NCI-H1105 (cell line): ENCODE results near the gene RORB.

Experiments used
- DNase-seq: peaks from one replicate; lab custom pipeline; 2025; lab: John Stamatoyannopoulos, UW

Gene RORB

DNA sequence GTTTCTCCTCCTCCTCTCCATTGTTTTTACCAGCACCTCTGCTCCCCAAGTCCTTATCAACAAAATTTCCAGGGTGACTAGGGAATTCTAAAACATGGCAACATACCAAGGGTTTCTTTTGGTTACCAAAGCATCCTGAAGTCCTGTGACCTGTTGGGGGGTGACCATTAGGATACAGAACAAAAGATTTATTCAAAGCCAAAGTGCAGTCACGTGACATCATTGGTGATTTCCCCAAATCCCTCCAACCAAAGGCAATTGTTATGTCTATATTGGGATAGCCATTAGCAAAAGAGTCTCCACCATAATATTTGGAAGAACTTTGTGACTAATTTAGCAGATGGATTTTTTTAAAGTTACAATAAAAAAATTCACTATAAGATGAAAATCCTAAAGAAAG lies 222.2 kb downstream of the RORB start:
- no peak for DNase-seq

DNA sequence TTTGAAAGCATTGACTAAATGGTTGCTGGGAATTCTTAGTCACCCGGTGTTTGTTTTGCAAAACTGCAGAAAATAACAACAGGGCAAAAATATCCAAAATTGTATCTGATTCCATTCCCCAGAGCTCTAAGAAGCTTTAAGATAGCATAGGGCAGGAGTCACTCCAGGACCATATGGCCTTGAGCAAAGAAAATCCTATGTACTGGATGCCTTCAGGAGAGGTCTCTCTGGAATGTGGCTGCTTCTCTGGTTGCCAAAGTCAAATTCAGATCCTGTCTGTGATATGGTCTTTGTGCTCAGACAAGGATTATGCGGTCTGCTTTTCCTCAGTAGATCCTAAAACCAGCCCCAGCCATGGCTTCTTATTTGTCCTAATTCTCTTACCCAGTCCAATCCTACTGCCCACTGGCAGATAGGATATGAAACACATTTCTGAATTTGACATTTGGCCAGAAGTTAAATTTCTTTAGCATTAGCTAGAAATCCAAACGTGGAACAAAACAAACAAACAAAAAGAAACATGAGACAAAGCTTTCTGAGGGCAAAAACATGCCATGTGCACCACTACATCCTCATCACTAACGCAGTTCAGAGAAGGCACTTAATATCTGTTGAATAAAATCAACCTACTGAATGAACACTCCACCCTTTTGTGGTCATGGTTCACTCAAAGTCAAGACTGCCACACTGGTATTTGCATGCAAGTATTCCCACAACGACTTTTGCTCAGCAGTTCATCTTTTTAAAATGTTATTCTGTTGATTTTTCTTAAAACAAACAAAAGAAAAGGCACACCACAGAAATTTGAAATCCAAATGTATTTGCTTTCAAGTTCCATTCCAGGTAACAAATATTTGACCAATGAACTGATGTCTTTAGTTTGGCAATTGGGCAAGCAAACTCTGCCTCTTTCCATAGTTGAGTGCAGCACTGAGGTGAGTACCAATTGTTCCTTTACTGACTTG lies 224.8 kb downstream of the RORB start:
- DNase-seq = no peak

GRCh38 chr9:74724317-74724716 lies 227.2 kb downstream of the RORB start:
- no peak for DNase-seq

GRCh38 chr9:74726581-74726980 lies 229.4 kb downstream of the RORB start:
- DNase-seq = no peak

DNA sequence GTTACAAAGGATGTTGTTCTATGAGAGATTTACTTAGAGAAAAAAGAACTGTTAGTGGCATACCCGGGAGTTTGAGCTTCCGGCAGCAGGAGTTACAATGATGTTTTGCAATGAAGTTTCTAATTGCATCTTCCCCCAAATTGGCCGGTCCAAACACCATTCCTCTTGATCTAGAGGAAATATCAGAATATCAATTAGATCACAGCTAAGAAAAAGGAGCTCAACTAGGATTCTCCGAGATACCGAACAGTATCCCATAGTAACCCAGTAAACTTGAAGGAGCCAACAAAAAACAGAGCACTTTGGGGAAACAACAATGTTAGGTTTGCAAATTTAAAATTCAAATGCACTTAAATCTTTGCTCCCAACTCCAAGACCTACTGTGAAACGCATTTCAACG lies 231.0 kb downstream of the RORB start:
- no peak for DNase-seq

DNA sequence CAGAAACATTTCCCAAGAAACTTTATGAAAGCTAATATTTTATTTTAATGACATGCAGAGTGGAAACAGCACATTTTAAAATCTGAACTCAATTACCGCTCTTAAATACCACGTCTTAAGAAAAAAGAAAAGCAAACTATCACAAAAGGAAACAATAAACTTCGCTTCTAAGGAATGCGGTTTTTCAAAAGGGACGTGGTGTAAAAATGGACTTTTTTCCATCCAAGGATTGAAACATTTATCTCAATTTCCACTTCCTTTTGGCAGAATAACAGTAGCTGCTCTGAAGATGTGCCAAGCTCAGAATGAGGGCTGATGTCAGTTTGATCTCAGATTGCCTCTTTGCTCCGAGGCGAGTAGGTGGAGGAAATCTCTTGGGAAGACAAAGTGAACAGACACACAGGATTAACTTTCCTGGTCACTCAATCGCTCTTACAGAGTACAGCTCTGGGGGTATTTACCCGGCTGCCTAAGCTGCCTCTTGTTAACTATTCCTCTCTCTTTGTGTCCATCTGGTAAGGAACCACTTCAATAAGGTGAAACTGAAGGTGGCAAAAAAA lies 232.1 kb downstream of the RORB start:
- no peak for DNase-seq

- DNase-seq = no peak
Measured at GRCh38 chr9:74735761-74736160, 238.6 kb downstream of the RORB start.

DNA sequence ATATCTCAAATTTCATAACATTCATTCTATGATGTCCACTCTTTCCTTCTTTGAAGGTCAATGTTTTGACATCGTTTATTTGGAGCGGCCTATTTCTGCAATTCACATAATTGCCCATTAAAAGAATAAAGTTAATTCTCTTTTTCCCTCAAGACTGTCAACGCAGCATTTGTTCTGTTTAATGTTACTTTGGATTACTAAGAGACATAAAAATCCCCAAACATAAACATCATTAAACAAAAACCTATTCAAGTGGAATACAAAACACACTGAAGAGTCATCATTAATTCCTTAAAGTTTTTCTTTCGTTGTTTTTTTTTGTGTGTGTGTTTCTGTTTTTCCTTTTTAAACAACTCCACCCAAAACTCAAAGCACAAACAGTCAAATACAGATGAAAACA lies 239.5 kb downstream of the RORB start:
- no peak for DNase-seq

DNA sequence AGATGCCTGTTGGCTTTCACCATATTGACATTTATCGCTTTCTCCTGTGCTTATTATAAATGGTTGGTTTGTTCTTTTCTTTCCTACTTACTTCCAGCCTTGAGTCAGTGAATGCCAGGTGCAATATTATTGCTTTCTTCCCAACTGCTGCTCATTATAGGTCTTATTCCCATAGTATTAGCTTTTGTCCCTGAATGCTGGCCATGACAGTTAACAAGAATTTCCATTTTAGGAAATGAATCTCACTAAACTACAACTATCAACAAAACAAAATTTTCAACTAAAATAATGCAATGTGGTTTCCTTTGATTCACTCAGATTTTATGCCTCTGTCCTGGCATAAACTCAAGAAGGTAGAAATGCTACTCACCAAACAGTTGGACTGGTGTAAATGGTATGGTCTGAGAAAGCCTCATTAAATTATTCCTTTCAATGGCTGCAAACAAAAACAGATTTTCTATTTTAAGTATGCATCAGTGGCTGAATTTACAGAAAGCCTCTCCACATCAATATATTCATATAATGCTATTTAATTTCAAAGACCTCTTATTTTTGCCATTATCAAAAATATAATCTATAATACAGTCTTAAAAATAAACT lies 245.2 kb downstream of the RORB start:
- DNase-seq = peak; percentile 26
